GM23338 (cell line): ENCODE data around the gene ERFE. TPM values are rescaled to one million over a fixed set of nuclear protein-coding genes. Genes with fewer than 3 reads are reported as not detected.

Experiments
- ATAC-seq: fragments of 200-7000 bp; cut with Tn5 transposase; 3 replicates; pipeline ENCODE4 v1.9.1; 2020
- DNase-seq: peaks from one replicate; pipeline ENCODE4 v3.0.0-alpha.2; 2015; ENCODE audit warnings: low spot score
- H2AFZ ChIP-seq: fragments of 200-600 bp; sonication (generic); 2 replicates; pipeline ENCODE4 v1.8.0; 2016; ENCODE audit warnings: antibody characterized with exemption, mild to moderate bottlenecking, moderate library complexity
- H3F3A ChIP-seq: fragments of 200-600 bp; sonication (generic); replicated peaks from 2 replicates; pipeline ENCODE4 v1.8.0; 2017; ENCODE audit warnings: antibody characterized with exemption, mixed run types, low read depth
- H3K27ac ChIP-seq: fragments of 200-600 bp; sonication (generic); 2 replicates; pipeline ENCODE4 v1.6.1; 2016; ENCODE audit warnings: low read depth
- H3K27me3 ChIP-seq: fragments of 200-600 bp; sonication (generic); 2 replicates; pipeline ENCODE4 v1.8.0; 2016; ENCODE audit warnings: mild to moderate bottlenecking, mixed run types, moderate library complexity; ENCODE audit not compliant: insufficient read depth
- H3K36me3 ChIP-seq: fragments of 200-600 bp; sonication (generic); 2 replicates; pipeline ENCODE4 v1.8.0; 2016; ENCODE audit warnings: mild to moderate bottlenecking; ENCODE audit not compliant: insufficient read depth
- H3K4me1 ChIP-seq: fragments of 200-600 bp; sonication (generic); 2 replicates; pipeline ENCODE4 v1.8.0; 2016; ENCODE audit warnings: mild to moderate bottlenecking, moderate library complexity; ENCODE audit not compliant: insufficient read depth
- H3K4me2 ChIP-seq: fragments of 200-600 bp; sonication (generic); 2 replicates; pipeline ENCODE4 v1.7.1; 2017; ENCODE audit warnings: mixed run types
- H3K4me3 ChIP-seq: fragments of 200-600 bp; sonication (generic); 2 replicates; pipeline ENCODE4 v1.6.1; 2016; ENCODE audit warnings: mixed run types
- H3K79me2 ChIP-seq: fragments of 200-600 bp; sonication (generic); replicated peaks from 2 replicates; pipeline ENCODE4 v1.8.0; 2017; ENCODE audit warnings: mild to moderate bottlenecking; ENCODE audit not compliant: insufficient read depth
- H3K9me2 ChIP-seq: fragments of 200-600 bp; sonication (generic); 2 replicates; pipeline ENCODE4 v1.8.0; 2017; ENCODE audit not compliant: insufficient read depth
- H4K20me1 ChIP-seq: fragments of 200-600 bp; sonication (generic); replicated peaks from 2 replicates; pipeline ENCODE4 v1.8.0; 2017; ENCODE audit warnings: mild to moderate bottlenecking; ENCODE audit not compliant: insufficient read depth
- H3K27ac Mint-ChIP-seq: 2 replicates; pipeline ENCODE4 v1.8.0; 2020; ENCODE audit warnings: inconsistent platforms, mild to moderate bottlenecking, moderate library complexity, mixed read lengths
- H3K27me3 Mint-ChIP-seq: 3 replicates; pipeline ENCODE4 v1.8.0; 2022; ENCODE audit warnings: low read depth, mild to moderate bottlenecking, moderate library complexity, mixed read lengths, inconsistent platforms; ENCODE audit not compliant: insufficient read depth, poor library complexity
- H3K36me3 Mint-ChIP-seq: 3 replicates; pipeline ENCODE4 v1.8.0; 2021; ENCODE audit warnings: low read depth, mild to moderate bottlenecking, inconsistent platforms, moderate library complexity, mixed read lengths
- H3K4me1 Mint-ChIP-seq: 3 replicates; pipeline ENCODE4 v1.8.0; 2020; ENCODE audit warnings: mild to moderate bottlenecking, inconsistent platforms, mixed read lengths
- H3K4me3 Mint-ChIP-seq: 3 replicates; pipeline ENCODE4 v1.8.0; 2021; ENCODE audit warnings: moderate library complexity, mild to moderate bottlenecking, inconsistent platforms, mixed read lengths
- H3K9me3 Mint-ChIP-seq: 3 replicates; pipeline ENCODE4 v1.8.0; 2020; ENCODE audit warnings: moderate library complexity, mild to moderate bottlenecking, inconsistent platforms, mixed read lengths
- CREB1 ChIP-seq: fragments of 250-450 bp; sonication (Bioruptor Pico); IDR thresholded peaks from 2 replicates; pipeline ENCODE4 v1.5.0; 2020; ENCODE audit warnings: low read depth, mild to moderate bottlenecking, moderate library complexity
- CTCF ChIP-seq, 2 experiments: fragments of 200-600 bp in 1 of 2; sonication (generic) in 1 of 2; conservative IDR thresholded peaks; 2 replicates each; pipeline versions ENCODE4 v1.5.1 to v1.6.1; 2016 to 2017; ENCODE audit warnings: antibody characterized with exemption in 2 of 2, low read depth in 2 of 2, mild to moderate bottlenecking in 2 of 2, moderate library complexity in 1 of 2
- EZH2phosphoT487 ChIP-seq: fragments of 200-600 bp; sonication (generic); IDR thresholded peaks from one replicate; pipeline ENCODE4 v1.8.1; 2018; ENCODE audit warnings: antibody characterized with exemption; ENCODE audit not compliant: unreplicated experiment
- JUNB ChIP-seq: IDR thresholded peaks from one replicate; pipeline ENCODE4 v1.6.1; 2016; ENCODE audit warnings: antibody characterized with exemption; ENCODE audit not compliant: unreplicated experiment
- NANOG ChIP-seq: IDR thresholded peaks from 2 replicates; pipeline ENCODE4 v1.6.1; 2016; ENCODE audit warnings: antibody characterized with exemption, borderline replicate concordance
- POLR2AphosphoS5 ChIP-seq: IDR thresholded peaks from 2 replicates; pipeline ENCODE4 v1.6.1; 2016; ENCODE audit warnings: antibody characterized with exemption, low read depth
- REST ChIP-seq: IDR thresholded peaks from one replicate; pipeline ENCODE4 v1.6.1; 2018; ENCODE audit warnings: antibody characterized with exemption; ENCODE audit not compliant: unreplicated experiment
- STAT1 ChIP-seq: IDR thresholded peaks from one replicate; pipeline ENCODE4 v1.6.1; 2016; ENCODE audit warnings: antibody characterized with exemption; ENCODE audit not compliant: unreplicated experiment
- ZNF331 ChIP-seq: fragments of 250-450 bp; sonication (Bioruptor Pico); IDR thresholded peaks from 2 replicates; pipeline ENCODE4 v1.5.0; 2020; ENCODE audit warnings: low read depth, mild to moderate bottlenecking, moderate library complexity
- long read RNA-seq: library from polyadenylated mRNA; unstranded; transcript quantifications from one replicate; pipeline ENCODE4 v2.0.0, GENCODE V29; 2020; ENCODE audit not compliant: unreplicated experiment
- polyA plus RNA-seq: library from polyadenylated mRNA; unstranded; fragments of >200 nt; fragmentation: Nextera tagmentation; extraction: Ambion mirVana; gene quantifications from 2 replicates; pipeline ENCODE4 v1.2.1, GENCODE V29; 2016
- total RNA-seq: library from RNA; depleted of rRNA; stranded (reverse); fragments of >200 nt; shearing (Covaris generic); gene quantifications from 2 replicates; pipeline ENCODE4 v1.2.3, GENCODE V29; 2014; rRNA removed
- TF ChIP-seq, protein P1 (sequence below): IDR thresholded peaks from 2 replicates; pipeline ENCODE4 v1.6.1; 2016; ENCODE audit warnings: antibody characterized with exemption

The ERFE gene, protein sequence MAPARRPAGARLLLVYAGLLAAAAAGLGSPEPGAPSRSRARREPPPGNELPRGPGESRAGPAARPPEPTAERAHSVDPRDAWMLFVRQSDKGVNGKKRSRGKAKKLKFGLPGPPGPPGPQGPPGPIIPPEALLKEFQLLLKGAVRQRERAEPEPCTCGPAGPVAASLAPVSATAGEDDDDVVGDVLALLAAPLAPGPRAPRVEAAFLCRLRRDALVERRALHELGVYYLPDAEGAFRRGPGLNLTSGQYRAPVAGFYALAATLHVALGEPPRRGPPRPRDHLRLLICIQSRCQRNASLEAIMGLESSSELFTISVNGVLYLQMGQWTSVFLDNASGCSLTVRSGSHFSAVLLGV
- total RNA-seq = 2.5 and 3.3 TPM in 2 replicates
- polyA plus RNA-seq = 0.61 and 1.0 TPM in 2 replicates
- long read RNA-seq = 0 reads

GRCh38 chr2:238158509-238159070 lies at the start of gene ERFE:
ERFE (plus strand) TSS chr2:238158970; CDS start chr2:238159008, 38 bp downstream.
- no peak within 1 kb of the TSS for H3K27ac ChIP-seq
- peak; percentile 42 for ATAC-seq
- peaks cover 45% of the 10 kb centered on the region for H3K27me3 ChIP-seq
- DNase-seq = peak; percentile 81
- no peaks in the 10 kb centered on the region for H3K36me3 Mint-ChIP-seq
- peaks cover 49% of the 10 kb centered on the region for H3K27me3 Mint-ChIP-seq
- peaks cover 14% of the 10 kb centered on the region for H3K4me1 Mint-ChIP-seq
- TF ChIP-seq EZH2phosphoT487 (no peak), CTCF (conservative IDR thresholded peaks at IDR 0.05; ENCODE audit: low read depth in 2 of 2) (peak in 1 of 2 experiments; percentile 59; a peak in 2 of 4 replicates), STAT1 (no peak), NANOG (no peak), CREB1 (CRISPR knock-in tag) (no peak)
- H2AFZ ChIP-seq = peak within 1 kb of the TSS; percentile 93
- H3K4me3 ChIP-seq = peak within 1 kb of the TSS; percentile 87
- no peaks in the 10 kb centered on the region for H3K36me3 ChIP-seq
- peak within 1 kb of the TSS; percentile 76 for H3K4me3 Mint-ChIP-seq
- peaks cover 13% of the 10 kb centered on the region for H3K4me1 ChIP-seq
- H3F3A ChIP-seq = 0 out of 2 replicates have a peak, but pooled peaks cover 8% of the 10 kb centered on the region
- H3K4me2 ChIP-seq = peak within 1 kb of the TSS; percentile 86
- no peaks in the 10 kb centered on the region for H3K9me2 ChIP-seq
- peaks cover 3% of the 10 kb centered on the region; the same call in 1 of the 3 replicates for H3K9me3 Mint-ChIP-seq
- H4K20me1 ChIP-seq = no peaks in the 10 kb centered on the region
- H3K27ac Mint-ChIP-seq = no peak within 1 kb of the TSS
- H3K79me2 ChIP-seq = no peaks in the 10 kb centered on the region

- H3K36me3 Mint-ChIP-seq = no peaks in the 10 kb centered on the region
- Histone ChIP-seq H3K36me3 (no peaks in the 10 kb centered on the region; the same call in 1 of the 2 replicates), H3K4me1 (peaks cover 8% of the 10 kb centered on the region), H3K4me3 (no peak overlapping the region), H2AFZ (no peak overlapping the region), H3K4me2 (no peak overlapping the region), H3F3A (no peaks in the 10 kb centered on the region), H4K20me1 (no peaks in the 10 kb centered on the region), H3K27me3 (no peaks in the 10 kb centered on the region), H3K9me2 (no peaks in the 10 kb centered on the region), H3K79me2 (no peaks in the 10 kb centered on the region), H3K27ac (no peak overlapping the region)
- no peak for DNase-seq
- no peak overlapping the region for H3K27ac Mint-ChIP-seq
- peaks cover 14% of the 10 kb centered on the region for H3K4me1 Mint-ChIP-seq
- peaks cover 11% of the 10 kb centered on the region for H3K27me3 Mint-ChIP-seq
- H3K9me3 Mint-ChIP-seq = peaks cover 13% of the 10 kb centered on the region; the same call in 2 of the 3 replicates
- H3K4me3 Mint-ChIP-seq = no peak overlapping the region
- no peak for ATAC-seq
- TF ChIP-seq REST (no peak), CTCF (conservative IDR thresholded peaks at IDR 0.05; ENCODE audit: low read depth in 2 of 2) (no peak), JUNB (no peak), ZNF331 (CRISPR knock-in tag) (no peak), POLR2AphosphoS5 (no peak), NANOG (no peak), CREB1 (CRISPR knock-in tag) (no peak)
- TF ChIP-seq, protein P1, sequence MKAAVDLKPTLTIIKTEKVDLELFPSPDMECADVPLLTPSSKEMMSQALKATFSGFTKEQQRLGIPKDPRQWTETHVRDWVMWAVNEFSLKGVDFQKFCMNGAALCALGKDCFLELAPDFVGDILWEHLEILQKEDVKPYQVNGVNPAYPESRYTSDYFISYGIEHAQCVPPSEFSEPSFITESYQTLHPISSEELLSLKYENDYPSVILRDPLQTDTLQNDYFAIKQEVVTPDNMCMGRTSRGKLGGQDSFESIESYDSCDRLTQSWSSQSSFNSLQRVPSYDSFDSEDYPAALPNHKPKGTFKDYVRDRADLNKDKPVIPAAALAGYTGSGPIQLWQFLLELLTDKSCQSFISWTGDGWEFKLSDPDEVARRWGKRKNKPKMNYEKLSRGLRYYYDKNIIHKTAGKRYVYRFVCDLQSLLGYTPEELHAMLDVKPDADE = no peak
Measured at GRCh38 chr2:238113611-238114010, 45.2 kb upstream of the ERFE start.
